Gastrocnemius medialis (tissue), 4 donors: ENCODE measurements around the gene LRRC56.

Experiments
- POLR2A ChIP-seq, 2 donors: fragments of 450-650 bp; IDR thresholded peaks; one replicate each; pipeline ENCODE4 v1.6.1; 2017; ENCODE audit warnings: antibody characterized with exemption in 2 of 2, mild to moderate bottlenecking in 2 of 2, moderate library complexity in 2 of 2
- TF ChIP-seq, protein P1 (sequence below), 5 experiments: fragments of 450-650 bp in 3 of 5; fragments of 200-600 bp in 2 of 5; sonication (generic) in 2 of 5; IDR thresholded peaks in 4 of 5; conservative IDR thresholded peaks in 1 of 5; 1 replicate in 4 of 5; 2 replicates in 1 of 5; pipeline ENCODE4 v1.5.1; 2016 to 2019; ENCODE audit warnings: antibody characterized with exemption in 5 of 5, mild to moderate bottlenecking in 3 of 5, moderate library complexity in 3 of 5

DNA sequence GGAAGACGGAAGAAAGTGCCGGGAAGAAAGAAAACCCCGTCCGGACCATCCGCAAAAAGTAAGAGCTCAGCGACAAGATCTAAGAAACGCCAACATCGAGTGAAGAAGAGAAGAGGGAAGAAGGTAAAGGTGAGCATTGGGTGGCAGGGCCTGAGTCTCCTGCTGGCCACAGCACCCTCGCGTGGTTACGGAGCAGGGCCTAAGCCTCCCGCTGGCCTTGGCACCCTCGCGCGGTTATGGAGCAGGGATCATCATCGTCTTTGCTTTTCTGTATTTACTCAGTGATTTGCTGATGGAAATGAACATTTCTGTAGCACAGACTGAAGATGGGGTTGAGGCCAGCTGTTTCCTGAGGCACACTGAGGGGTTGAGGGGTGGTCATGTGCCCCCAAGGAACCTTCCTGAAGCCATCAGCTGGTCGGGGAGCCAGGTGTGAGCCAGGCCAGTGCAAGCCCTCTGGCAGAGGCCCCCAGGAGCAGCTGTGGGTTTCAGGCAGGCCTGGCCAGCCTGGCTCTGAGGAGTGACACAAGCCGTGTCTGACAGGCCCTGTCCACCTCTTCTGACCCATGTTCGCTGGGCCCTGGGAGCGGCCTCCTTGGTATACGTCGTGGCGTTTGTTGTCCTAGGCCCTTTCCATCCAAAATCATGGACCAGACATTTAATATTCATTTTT, 64.4 kb downstream of the LRRC56 start:
- TF ChIP-seq, protein P1, sequence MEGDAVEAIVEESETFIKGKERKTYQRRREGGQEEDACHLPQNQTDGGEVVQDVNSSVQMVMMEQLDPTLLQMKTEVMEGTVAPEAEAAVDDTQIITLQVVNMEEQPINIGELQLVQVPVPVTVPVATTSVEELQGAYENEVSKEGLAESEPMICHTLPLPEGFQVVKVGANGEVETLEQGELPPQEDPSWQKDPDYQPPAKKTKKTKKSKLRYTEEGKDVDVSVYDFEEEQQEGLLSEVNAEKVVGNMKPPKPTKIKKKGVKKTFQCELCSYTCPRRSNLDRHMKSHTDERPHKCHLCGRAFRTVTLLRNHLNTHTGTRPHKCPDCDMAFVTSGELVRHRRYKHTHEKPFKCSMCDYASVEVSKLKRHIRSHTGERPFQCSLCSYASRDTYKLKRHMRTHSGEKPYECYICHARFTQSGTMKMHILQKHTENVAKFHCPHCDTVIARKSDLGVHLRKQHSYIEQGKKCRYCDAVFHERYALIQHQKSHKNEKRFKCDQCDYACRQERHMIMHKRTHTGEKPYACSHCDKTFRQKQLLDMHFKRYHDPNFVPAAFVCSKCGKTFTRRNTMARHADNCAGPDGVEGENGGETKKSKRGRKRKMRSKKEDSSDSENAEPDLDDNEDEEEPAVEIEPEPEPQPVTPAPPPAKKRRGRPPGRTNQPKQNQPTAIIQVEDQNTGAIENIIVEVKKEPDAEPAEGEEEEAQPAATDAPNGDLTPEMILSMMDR (IDR thresholded peaks at IDR 0.05 in 4 of 5, conservative IDR thresholded peaks at IDR 0.05 in 1 of 5), result no peak
- no peak for TF ChIP-seq POLR2A (IDR thresholded peaks at IDR 0.05)
